Thyroid gland (tissue), 4 donors: ENCODE measurements around the gene SPATC1L.

ENCODE experiments used
- CTCF ChIP-seq, 6 experiments: fragments of 200-600 bp in 3 of 6; fragments of 450-650 bp in 3 of 6; sonication (generic) in 3 of 6; IDR thresholded peaks; one replicate each; pipeline ENCODE4 v1.5.1; 2016 to 2019; ENCODE audit warnings: antibody characterized with exemption in 6 of 6, mild to moderate bottlenecking in 2 of 6, inconsistent platforms in 1 of 6, moderate library complexity in 1 of 6
- POLR2A ChIP-seq, 2 donors: fragments of 450-650 bp; IDR thresholded peaks; one replicate each; pipeline ENCODE4 v1.6.1; 2017; ENCODE audit warnings: antibody characterized with exemption in 2 of 2, mild to moderate bottlenecking in 2 of 2, moderate library complexity in 1 of 2

- TF ChIP-seq CTCF (IDR thresholded peaks at IDR 0.05) (no peak), POLR2A (IDR thresholded peaks at IDR 0.05) (no peak)
Observed at GRCh38 chr21:46156378-46156645, 27.9 kb downstream of the SPATC1L start.
